CD4-positive, alpha-beta T cell (primary cell): ENCODE measurements around the gene TDRD9. TPM values are rescaled to one million over a fixed set of nuclear protein-coding genes. Genes with fewer than 3 reads are reported as not detected.

ENCODE experiments used
- ATAC-seq: fragments of 200-7000 bp; cut with Tn5 transposase; one replicate; pipeline ENCODE4 v1.10.0; 2022; ENCODE audit warnings: mild to moderate bottlenecking; ENCODE audit not compliant: poor library complexity
- CTCF ChIA-PET: fragments of 350-600 bp; sonication (Branson Sonifier 250); formaldehyde crosslinking; loops from one replicate; lab custom pipeline; 2021; ENCODE audit warnings: antibody characterized with exemption, inconsistent platforms; lab: Charles Lee
- POLR2A ChIA-PET: fragments of 350-600 bp; sonication (Branson Sonifier 250); formaldehyde crosslinking; loops from one replicate; lab custom pipeline; 2021; ENCODE audit warnings: antibody characterized with exemption, inconsistent platforms; lab: Charles Lee
- DNase-seq, 14 experiments: peaks; one replicate each; pipeline ENCODE4 v3.0.0-alpha.2; 2013 to 2020; ENCODE audit warnings: mixed read lengths in 2 of 14
- H3K27ac ChIP-seq, 2 donors: one replicate each; pipeline versions ENCODE4 v1.5.1 to v1.7.0; 2013; ENCODE audit warnings: low read length in 2 of 2, low read depth in 1 of 2, mild to moderate bottlenecking in 1 of 2
- H3K27me3 ChIP-seq, 2 experiments: 1 replicate in 1 of 2; 2 replicates in 1 of 2; pipeline versions ENCODE4 v1.6.1 to v1.7.0; 2013; ENCODE audit warnings: low read length in 2 of 2, control low read depth in 1 of 2, mild to moderate bottlenecking in 1 of 2, moderate library complexity in 1 of 2; ENCODE audit not compliant: insufficient read depth in 2 of 2, control insufficient read depth in 1 of 2
- H3K36me3 ChIP-seq: one replicate; pipeline ENCODE4 v1.6.1; 2013; ENCODE audit warnings: low read length, control low read depth; ENCODE audit not compliant: insufficient read depth
- H3K4me1 ChIP-seq: one replicate; pipeline ENCODE4 v1.6.1; 2013; ENCODE audit warnings: low read length, control low read depth; ENCODE audit not compliant: insufficient read depth
- H3K4me3 ChIP-seq: one replicate; pipeline ENCODE4 v1.5.1; 2013; ENCODE audit warnings: mild to moderate bottlenecking, low read length, moderate library complexity
- H3K9me3 ChIP-seq, 2 experiments: 1 replicate in 1 of 2; 2 replicates in 1 of 2; pipeline versions ENCODE4 v1.6.1 to v1.7.0; 2013; ENCODE audit warnings: low read length in 2 of 2, mild to moderate bottlenecking in 2 of 2, control low read depth in 1 of 2, moderate library complexity in 1 of 2; ENCODE audit not compliant: control insufficient read depth in 1 of 2, insufficient read depth in 1 of 2
- H3K27ac Mint-ChIP-seq: one replicate; pipeline ENCODE4 v1.8.0; 2020; ENCODE audit warnings: mixed read lengths
- H3K27me3 Mint-ChIP-seq: one replicate; pipeline ENCODE4 v1.8.0; 2021; ENCODE audit warnings: mixed read lengths
- H3K36me3 Mint-ChIP-seq: one replicate; pipeline ENCODE4 v1.8.0; 2021; ENCODE audit warnings: low read depth, mixed read lengths
- H3K4me1 Mint-ChIP-seq: one replicate; pipeline ENCODE4 v1.8.0; 2021; ENCODE audit warnings: low read depth, mixed read lengths
- H3K4me3 Mint-ChIP-seq: one replicate; pipeline ENCODE4 v1.8.0; 2020; ENCODE audit warnings: mild to moderate bottlenecking, mixed read lengths
- H3K9me3 Mint-ChIP-seq: one replicate; pipeline ENCODE4 v1.8.0; 2020; ENCODE audit warnings: mixed read lengths
- intact Hi-C, 2 experiments: fragments of 100-400 bp; cut with DNase I in 1 of 2; cut with micrococcal nuclease in 1 of 2; formaldehyde crosslinking; loops; one replicate each; pipeline versions ENCODE4 v1.15.1 to v1.9.0; 2023 to 2025; cut with DNase I, micrococcal nuclease
- total RNA-seq, 174 experiments: library from RNA in 2 of 174; stranded (reverse) in 2 of 174; gene quantifications; one replicate each; pipeline ENCODE4 v1.2.3 and lab custom pipeline; 2021 to 2026
- TF ChIP-seq, protein P1 (sequence below): fragments of 200-600 bp; IDR thresholded peaks from one replicate; pipeline ENCODE4 v1.8.0; 2022; ENCODE audit warnings: antibody characterized with exemption, mild to moderate bottlenecking

The TDRD9 gene
- total RNA-seq, 2 experiments from 2014 or later, result 0.17 to 0.27 TPM

DNA sequence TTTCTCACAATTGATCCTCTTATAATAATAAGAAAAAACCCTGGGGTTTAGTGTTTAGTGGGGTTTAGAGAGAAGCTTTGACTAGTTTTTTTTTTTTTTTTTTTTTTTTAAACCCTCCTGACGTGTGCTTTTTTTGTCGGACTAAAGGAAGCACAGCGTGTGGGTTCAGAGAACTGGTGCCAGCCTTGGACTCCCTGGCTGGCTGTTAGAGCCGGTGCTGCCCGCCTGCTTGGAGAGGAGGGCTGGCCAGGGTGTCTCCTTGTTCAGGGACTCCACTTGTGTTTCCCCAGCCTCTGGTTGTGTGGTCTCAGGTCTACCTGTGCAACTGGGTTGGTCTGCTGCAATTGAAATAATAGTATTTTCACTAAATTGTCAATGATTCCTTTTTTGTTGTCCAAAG, 103.1 kb downstream of the TDRD9 start:
- peaks cover 35% of the 10 kb centered on the region for H3K27me3 Mint-ChIP-seq
- ATAC-seq (no peak), DNase-seq (no peak)
- no peak overlapping the region for H3K4me3 ChIP-seq
- TF ChIP-seq, protein P1, sequence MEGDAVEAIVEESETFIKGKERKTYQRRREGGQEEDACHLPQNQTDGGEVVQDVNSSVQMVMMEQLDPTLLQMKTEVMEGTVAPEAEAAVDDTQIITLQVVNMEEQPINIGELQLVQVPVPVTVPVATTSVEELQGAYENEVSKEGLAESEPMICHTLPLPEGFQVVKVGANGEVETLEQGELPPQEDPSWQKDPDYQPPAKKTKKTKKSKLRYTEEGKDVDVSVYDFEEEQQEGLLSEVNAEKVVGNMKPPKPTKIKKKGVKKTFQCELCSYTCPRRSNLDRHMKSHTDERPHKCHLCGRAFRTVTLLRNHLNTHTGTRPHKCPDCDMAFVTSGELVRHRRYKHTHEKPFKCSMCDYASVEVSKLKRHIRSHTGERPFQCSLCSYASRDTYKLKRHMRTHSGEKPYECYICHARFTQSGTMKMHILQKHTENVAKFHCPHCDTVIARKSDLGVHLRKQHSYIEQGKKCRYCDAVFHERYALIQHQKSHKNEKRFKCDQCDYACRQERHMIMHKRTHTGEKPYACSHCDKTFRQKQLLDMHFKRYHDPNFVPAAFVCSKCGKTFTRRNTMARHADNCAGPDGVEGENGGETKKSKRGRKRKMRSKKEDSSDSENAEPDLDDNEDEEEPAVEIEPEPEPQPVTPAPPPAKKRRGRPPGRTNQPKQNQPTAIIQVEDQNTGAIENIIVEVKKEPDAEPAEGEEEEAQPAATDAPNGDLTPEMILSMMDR, result no peak
- no peaks in the 10 kb centered on the region for H3K36me3 ChIP-seq
- ChIA-PET POLR2A (no interaction called here), CTCF (no interaction called here)
- H3K9me3 Mint-ChIP-seq, result no peaks in the 10 kb centered on the region
- H3K4me1 ChIP-seq, result no peaks in the 10 kb centered on the region
- no peak overlapping the region for H3K27ac Mint-ChIP-seq
- no peaks in the 10 kb centered on the region for H3K4me1 Mint-ChIP-seq
- intact Hi-C loops, result no loop called here
- no peak overlapping the region for H3K4me3 Mint-ChIP-seq
- no peaks in the 10 kb centered on the region for H3K9me3 ChIP-seq
- no peaks in the 10 kb centered on the region for H3K36me3 Mint-ChIP-seq
- H3K27me3 ChIP-seq, result peaks cover 2 to 6% of the 10 kb centered on the region in 2 experiments
- H3K27ac ChIP-seq, result no peak overlapping the region

DNA sequence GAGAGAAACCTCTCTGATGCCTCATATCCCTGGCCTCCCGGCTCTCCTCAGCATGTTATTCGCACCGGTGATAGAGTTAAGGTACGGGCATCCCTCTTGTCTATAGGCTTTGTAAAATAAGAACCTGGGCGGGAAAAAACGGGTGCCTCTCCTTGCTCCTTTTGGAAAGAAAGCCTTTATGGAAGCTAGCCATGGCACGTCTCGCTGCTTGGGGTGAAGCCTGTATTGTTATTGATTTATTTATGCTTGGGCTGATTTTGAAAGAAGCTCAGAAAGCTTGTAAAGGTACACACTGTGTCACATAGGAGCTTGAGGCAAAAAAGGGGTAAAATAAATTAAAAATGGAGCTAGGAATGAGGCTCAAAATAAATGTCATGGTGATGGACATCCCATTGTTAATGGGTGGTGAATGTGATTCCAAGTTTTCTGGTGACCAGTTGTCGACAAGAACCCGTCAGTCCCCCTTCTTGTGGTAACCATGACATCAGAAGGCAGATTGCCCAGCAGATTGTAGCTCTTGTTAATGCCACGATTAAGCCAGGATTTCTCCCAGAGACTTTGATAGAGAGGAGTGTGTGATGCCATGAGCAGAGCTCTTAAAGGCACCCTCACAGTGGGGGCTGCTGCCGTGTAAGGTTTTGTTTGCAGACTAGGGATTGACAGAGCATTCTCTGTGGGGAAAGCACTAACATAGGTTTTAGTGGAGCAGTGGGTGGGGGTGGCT, 106.9 kb downstream of the TDRD9 start:
- Mint-ChIP-seq H3K4me3 (no peak overlapping the region), H3K9me3 (no peaks in the 10 kb centered on the region), H3K36me3 (no peaks in the 10 kb centered on the region), H3K27ac (no peak overlapping the region), H3K4me1 (no peaks in the 10 kb centered on the region), H3K27me3 (peaks cover 23% of the 10 kb centered on the region)
- POLR2A ChIA-PET, result no interaction called here
- intact Hi-C loops, result no loop called here
- H3K4me3 ChIP-seq, result no peak overlapping the region
- H3K27me3 ChIP-seq, result peaks cover 0 to 2% of the 10 kb centered on the region in 2 experiments
- no peaks in the 10 kb centered on the region for H3K9me3 ChIP-seq
- ATAC-seq (no peak), DNase-seq (no peak)
- CTCF ChIA-PET, result no interaction called here
- H3K27ac ChIP-seq, result no peak overlapping the region
- no peaks in the 10 kb centered on the region for H3K36me3 ChIP-seq
- H3K4me1 ChIP-seq, result no peaks in the 10 kb centered on the region
- TF ChIP-seq, protein P1, result no peak

DNA sequence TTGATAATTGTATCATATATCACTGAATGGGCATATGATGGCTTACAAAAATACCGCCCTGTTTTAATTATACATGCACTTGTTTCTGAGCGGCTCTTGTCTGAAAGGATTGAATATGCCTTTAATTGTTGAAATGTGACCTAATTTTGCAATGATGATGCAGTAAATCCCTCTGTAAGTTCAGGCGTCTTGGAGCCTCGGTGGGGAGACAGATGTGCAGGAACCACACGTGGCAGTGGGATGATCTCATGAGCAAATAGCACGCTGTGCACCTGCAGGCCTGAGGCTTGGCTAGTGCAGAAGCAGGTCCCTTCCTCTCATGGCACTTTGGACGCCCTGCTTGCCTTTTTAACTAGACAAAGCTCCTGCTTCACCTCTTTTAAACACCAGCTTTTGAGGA, 108.0 kb downstream of the TDRD9 start:
- CTCF ChIA-PET, result no interaction called here

More for the DNA sequence above, 108.0 kb downstream of the TDRD9 start:
- H3K4me1 Mint-ChIP-seq, result no peaks in the 10 kb centered on the region
- H3K4me3 Mint-ChIP-seq, result no peak overlapping the region
- no peak overlapping the region for H3K27ac Mint-ChIP-seq
- no peak overlapping the region for H3K27ac ChIP-seq
- intact Hi-C loops, result no loop called here
- H3K4me3 ChIP-seq, result no peak overlapping the region
- POLR2A ChIA-PET, result no interaction called here
- H3K27me3 Mint-ChIP-seq, result peaks cover 34% of the 10 kb centered on the region
- H3K36me3 ChIP-seq, result no peaks in the 10 kb centered on the region
- ATAC-seq (no peak), DNase-seq (no peak)
- H3K4me1 ChIP-seq, result no peaks in the 10 kb centered on the region
- H3K9me3 Mint-ChIP-seq, result no peaks in the 10 kb centered on the region
- TF ChIP-seq, protein P1, result no peak
- H3K9me3 ChIP-seq, result no peaks in the 10 kb centered on the region
- no peaks in the 10 kb centered on the region for H3K36me3 Mint-ChIP-seq
- peaks cover 0 to 2% of the 10 kb centered on the region in 2 experiments for H3K27me3 ChIP-seq
